Suprapubic skin (tissue), 3 donors: ENCODE results near the gene SRCAP.

ENCODE experiments used
- CTCF ChIP-seq, 2 donors: fragments of 200-600 bp in 1 of 2; fragments of 450-650 bp in 1 of 2; sonication (generic) in 1 of 2; IDR thresholded peaks; one replicate each; pipeline ENCODE4 v1.5.1; 2016 to 2019; ENCODE audit warnings: antibody characterized with exemption in 2 of 2, mild to moderate bottlenecking in 1 of 2, moderate library complexity in 1 of 2
- POLR2A ChIP-seq, 2 donors: fragments of 450-650 bp; IDR thresholded peaks; one replicate each; pipeline ENCODE4 v1.6.1; 2017; ENCODE audit warnings: antibody characterized with exemption in 2 of 2, mild to moderate bottlenecking in 2 of 2, moderate library complexity in 2 of 2

GRCh38 chr16:30728321-30728720 is 29.4 kb downstream of the SRCAP start:
- TF ChIP-seq CTCF (IDR thresholded peaks at IDR 0.05) (no peak), POLR2A (IDR thresholded peaks at IDR 0.05) (no peak)
